Measurements from ENCODE around the gene RASEF.

DNA sequence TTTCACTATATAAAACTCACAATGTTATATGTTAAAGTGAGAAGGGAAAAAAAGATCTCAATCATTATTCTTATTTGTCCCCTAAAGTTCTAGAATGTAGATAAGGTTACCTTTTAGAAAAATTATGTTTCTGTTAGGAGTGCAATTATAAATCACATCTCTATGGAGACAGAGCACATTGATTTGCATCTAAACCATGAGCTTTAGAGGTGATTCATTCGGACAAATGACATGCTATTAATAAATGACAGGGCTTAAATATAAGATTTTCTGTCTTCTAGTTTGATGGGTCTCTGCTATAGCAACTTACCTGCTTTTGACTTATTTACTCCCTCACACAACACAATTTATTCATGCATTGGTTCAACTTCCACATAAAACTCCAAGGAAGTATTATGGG, 39.8 kb downstream of the RASEF start:
- TF ChIP-seq CTCF (IDR thresholded peaks at IDR 0.05) (no peak), ZFX (IDR thresholded peaks at IDR 0.05; ENCODE audit: borderline replicate concordance) (no peak)

All from 22Rv1 (cell line).